HG03108 (cell line): ENCODE measurements around the gene CLMP.
"Not testable (repeated sequence)": the region's sequence is repeated elsewhere in the genome, so short reads cannot be mapped to it uniquely, and the experiment has no call there.

ENCODE experiments used
- ATAC-seq: cut with Tn5 transposase; IDR thresholded peaks from one replicate; pipeline ENCODE4 v1.9.1; 2021; ENCODE audit warnings: moderate library complexity; ENCODE audit not compliant: unreplicated experiment

The CLMP gene

GRCh38 chr11:123139206-123139605 lies 55.8 kb downstream of the CLMP start:
- no peak for ATAC-seq

- ATAC-seq = no peak
These were observed 57.4 kb downstream of the CLMP start for GRCh38 chr11:123137431-123138224.

GRCh38 chr11:123135863-123136446 lies 59.1 kb downstream of the CLMP start:
- no peak for ATAC-seq

- no peak for ATAC-seq
These were observed 62.2 kb downstream of the CLMP start for GRCh38 chr11:123132881-123133280.

GRCh38 chr11:123132034-123132766 lies 62.8 kb downstream of the CLMP start:
- ATAC-seq = not testable (repeated sequence)

- ATAC-seq = no peak
These were observed 65.1 kb downstream of the CLMP start for GRCh38 chr11:123129920-123130319.

GRCh38 chr11:123125169-123125568 lies 69.9 kb downstream of the CLMP start:
- no peak for ATAC-seq

GRCh38 chr11:123122852-123123251 lies 72.2 kb downstream of the CLMP start:
- no peak for ATAC-seq

- no peak for ATAC-seq
These were observed 72.7 kb downstream of the CLMP start for GRCh38 chr11:123122341-123122740.

- ATAC-seq = no peak
These were observed 78.6 kb downstream of the CLMP start for GRCh38 chr11:123116486-123116885.

- no peak for ATAC-seq
These were observed 83.6 kb downstream of the CLMP start for GRCh38 chr11:123111465-123111864.

- no peak for ATAC-seq
These were observed 84.7 kb downstream of the CLMP start for GRCh38 chr11:123110397-123110796.

- ATAC-seq = no peak
These were observed 87.0 kb downstream of the CLMP start for GRCh38 chr11:123107945-123108495.

- ATAC-seq = no peak
These were observed 90.4 kb downstream of the CLMP start for GRCh38 chr11:123104697-123105096.

- no peak for ATAC-seq
These were observed 91.6 kb downstream of the CLMP start for GRCh38 chr11:123103326-123103980.

GRCh38 chr11:123100379-123101085 lies 94.5 kb downstream of the CLMP start:
- no peak for ATAC-seq

GRCh38 chr11:123098990-123099389 lies 96.1 kb downstream of the CLMP start:
- no peak for ATAC-seq

GRCh38 chr11:123093739-123094138 lies 101.3 kb downstream of the CLMP start:
- ATAC-seq = no peak

GRCh38 chr11:123091506-123091905 lies 103.5 kb downstream of the CLMP start:
- ATAC-seq = no peak

GRCh38 chr11:123090168-123090567 lies 104.9 kb downstream of the CLMP start:
- not testable (repeated sequence) for ATAC-seq
